Fibroblast of the conjunctiva (primary cell): Measurements from ENCODE around the gene DHDH.

Experiments
- DNase-seq: peaks from one replicate; pipeline ENCODE4 v3.0.0-alpha.2; 2010; ENCODE audit warnings: low read depth

DHDH gene

DNA sequence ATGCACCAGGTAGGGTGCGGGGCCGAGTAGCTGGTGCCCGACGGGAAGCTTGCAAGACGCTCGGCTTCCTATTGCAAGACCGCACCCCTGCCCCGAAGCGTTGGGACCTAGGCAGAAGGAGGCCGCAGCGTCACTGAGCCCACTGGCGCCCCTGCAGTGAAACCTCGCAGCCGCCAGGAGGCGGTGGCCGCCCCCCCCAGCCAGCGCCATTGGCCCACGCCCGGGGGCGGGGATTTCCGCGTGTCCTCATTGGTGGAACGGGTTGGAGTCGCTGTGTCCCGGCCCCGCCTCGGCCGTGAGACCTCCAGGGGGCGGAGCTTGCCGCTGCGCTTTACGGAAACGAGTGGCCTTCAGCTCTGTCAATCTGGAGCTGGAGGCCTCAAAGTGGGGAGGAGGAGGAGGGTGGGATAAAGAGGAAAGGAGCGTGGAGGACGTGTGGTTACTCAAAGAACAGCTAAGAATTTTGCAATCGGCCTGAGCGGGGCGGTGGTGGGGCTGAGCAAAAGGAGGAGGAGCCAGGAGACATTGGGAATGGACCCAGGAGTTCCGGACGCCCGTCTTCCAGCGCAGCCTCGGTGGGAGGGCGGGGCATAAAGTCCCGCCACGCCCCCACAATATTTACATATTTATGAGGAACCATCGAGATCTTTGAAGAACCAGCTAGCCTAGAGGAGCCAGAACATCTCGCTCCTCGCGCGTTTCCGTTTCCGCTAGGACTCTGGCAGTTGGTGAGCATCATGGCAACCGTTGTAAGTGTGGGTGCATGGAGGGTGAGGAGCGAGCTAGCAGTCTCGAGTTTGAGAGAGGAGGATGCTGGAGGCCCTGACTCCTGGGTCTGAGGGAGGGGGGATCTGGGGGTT lies 59.9 kb downstream of the DHDH start, which contains the start of the genes GYS1 and RUVBL2:
Gene GYS1, minus strand, starts transcription at position 135 of the 860 bp plus-strand sequence. CDS start 197 bp downstream, outside the sequence.
Gene RUVBL2, plus strand, starts transcription at position 713 of the 860 bp plus-strand sequence. Its CDS starts 25 bp downstream, at position 738.
- DNase-seq: peak; percentile 99

GRCh38 chr19:48994035-48994386 lies 60.5 kb downstream of the DHDH start:
- DNase-seq: no peak
